GM12891 (cell line): ENCODE results near the gene S100A12.

Experiments
- DNase-seq: peaks from one replicate; pipeline ENCODE4 v3.0.0; 2011; ENCODE audit warnings: low spot score; ENCODE audit not compliant: insufficient read length
- FAIRE-seq: peaks from 2 replicates; lab custom pipeline; 2011; peaks lifted over from hg19 to GRCh38; lab: Jason Lieb, UNC
- PAX5 ChIP-seq: IDR thresholded peaks from 2 replicates; pipeline ENCODE4 v1.6.1; 2011; ENCODE audit warnings: low read length, moderate library complexity, mild to moderate bottlenecking; ENCODE audit not compliant: insufficient read depth, severe bottlenecking
- POLR2A ChIP-seq: IDR thresholded peaks from 2 replicates; pipeline ENCODE4 v1.6.1; 2011; ENCODE audit warnings: low read depth, low read length, control low read depth
- POLR2AphosphoS5 ChIP-seq: IDR thresholded peaks from 2 replicates; pipeline ENCODE4 v1.6.1; 2011; ENCODE audit warnings: low read depth, low read length, control low read depth
- POU2F2 ChIP-seq: IDR thresholded peaks from 2 replicates; pipeline ENCODE4 v1.6.1; 2011; ENCODE audit warnings: low read depth, mild to moderate bottlenecking, control low read depth, low read length, moderate library complexity
- SPI1 ChIP-seq: IDR thresholded peaks from 2 replicates; pipeline ENCODE4 v1.6.1; 2011; ENCODE audit warnings: low read depth, low read length, control low read depth
- TAF1 ChIP-seq: IDR thresholded peaks from 2 replicates; pipeline ENCODE4 v1.6.1; 2011; ENCODE audit warnings: low read depth, low read length, control low read depth

Gene S100A12

GRCh38 chr1:153404768-153405167 is 29.3 kb upstream of the S100A12 start:
- no peak for FAIRE-seq
- no peak for TF ChIP-seq PAX5
- no peak for TF ChIP-seq POLR2AphosphoS5
- TF ChIP-seq TAF1, result no peak
- TF ChIP-seq SPI1, result no peak
- peak; percentile 39 for DNase-seq

GRCh38 chr1:153404086-153404635 is 28.7 kb upstream of the S100A12 start:
- no peak for FAIRE-seq
- no peak for DNase-seq
- TF ChIP-seq TAF1 (no peak), POLR2AphosphoS5 (no peak), POLR2A (no peak), PAX5 (no peak), POU2F2 (no peak), SPI1 (no peak)

- DNase-seq (no peak), FAIRE-seq (no peak)
- no peak for TF ChIP-seq POLR2A
- no peak for TF ChIP-seq TAF1
Measured at GRCh38 chr1:153403421-153404085, 28.1 kb upstream of the S100A12 start.

- FAIRE-seq (no peak), DNase-seq (no peak)
- no peak for TF ChIP-seq SPI1
- TF ChIP-seq TAF1, result no peak
- TF ChIP-seq PAX5, result no peak
- TF ChIP-seq POLR2A, result no peak
- TF ChIP-seq POU2F2, result no peak
- TF ChIP-seq POLR2AphosphoS5, result no peak
Measured at GRCh38 chr1:153402226-153402625, 26.8 kb upstream of the S100A12 start.

- no peak for FAIRE-seq
- DNase-seq, result no peak
- TF ChIP-seq TAF1, result no peak
- no peak for TF ChIP-seq PAX5
- TF ChIP-seq POLR2AphosphoS5, result no peak
- TF ChIP-seq POU2F2, result no peak
- no peak for TF ChIP-seq SPI1
- no peak for TF ChIP-seq POLR2A
Measured at GRCh38 chr1:153401461-153401860, 26.0 kb upstream of the S100A12 start.

- FAIRE-seq, result no peak
- no peak for DNase-seq
- TF ChIP-seq PAX5, result no peak
- no peak for TF ChIP-seq TAF1
- TF ChIP-seq POLR2AphosphoS5, result no peak
- TF ChIP-seq POU2F2, result no peak
- TF ChIP-seq SPI1, result no peak
- TF ChIP-seq POLR2A, result no peak
Measured at GRCh38 chr1:153400244-153400643, 24.8 kb upstream of the S100A12 start.

- no peak for TF ChIP-seq SPI1
- no peak for TF ChIP-seq TAF1
- no peak for TF ChIP-seq POLR2A
- no peak for TF ChIP-seq PAX5
- TF ChIP-seq POU2F2, result no peak
- FAIRE-seq (no peak), DNase-seq (no peak)
Measured at GRCh38 chr1:153399401-153400055, 24.1 kb upstream of the S100A12 start.

GRCh38 chr1:153397924-153398651 is 22.7 kb upstream of the S100A12 start:
- FAIRE-seq, result no peak
- no peak for TF ChIP-seq PAX5
- no peak for TF ChIP-seq POLR2A
- DNase-seq, result no peak

- FAIRE-seq (no peak), DNase-seq (no peak)
- TF ChIP-seq TAF1, result no peak
- TF ChIP-seq PAX5, result no peak
- no peak for TF ChIP-seq SPI1
- no peak for TF ChIP-seq POLR2A
- no peak for TF ChIP-seq POU2F2
- no peak for TF ChIP-seq POLR2AphosphoS5
Measured at GRCh38 chr1:153397051-153397923, 21.9 kb upstream of the S100A12 start.
